GM12872 (cell line): Measurements from ENCODE around the gene CRACDL.

Source experiments
- CTCF ChIP-seq: IDR thresholded peaks from 3 replicates; pipeline ENCODE4 v1.5.1; 2011; ENCODE audit warnings: low read depth, mild to moderate bottlenecking, low read length, moderate library complexity; ENCODE audit not compliant: insufficient read depth

Gene CRACDL

DNA sequence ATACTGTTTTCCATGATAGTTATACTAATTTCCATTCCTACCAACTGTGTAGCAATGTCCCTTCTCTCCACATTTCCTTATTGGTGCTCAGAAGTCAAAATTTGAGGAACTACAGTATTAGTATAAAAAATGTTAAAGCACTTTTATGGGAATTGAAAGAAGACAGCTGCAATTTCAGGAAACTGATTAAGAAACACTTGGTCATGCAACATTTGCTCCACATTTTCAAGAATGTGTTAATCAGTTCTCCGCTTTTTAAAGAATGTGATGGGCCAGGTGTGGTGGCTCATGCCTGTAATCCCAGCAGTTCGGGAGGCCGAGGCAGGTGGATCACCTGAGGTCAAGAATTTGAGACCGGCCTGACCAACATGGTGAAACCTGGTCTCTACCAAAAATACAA is 171.5 kb downstream of the CRACDL start:
- TF ChIP-seq CTCF: no peak

GRCh38 chr2:98763209-98763951 is 172.6 kb downstream of the CRACDL start:
- TF ChIP-seq CTCF: no peak

DNA sequence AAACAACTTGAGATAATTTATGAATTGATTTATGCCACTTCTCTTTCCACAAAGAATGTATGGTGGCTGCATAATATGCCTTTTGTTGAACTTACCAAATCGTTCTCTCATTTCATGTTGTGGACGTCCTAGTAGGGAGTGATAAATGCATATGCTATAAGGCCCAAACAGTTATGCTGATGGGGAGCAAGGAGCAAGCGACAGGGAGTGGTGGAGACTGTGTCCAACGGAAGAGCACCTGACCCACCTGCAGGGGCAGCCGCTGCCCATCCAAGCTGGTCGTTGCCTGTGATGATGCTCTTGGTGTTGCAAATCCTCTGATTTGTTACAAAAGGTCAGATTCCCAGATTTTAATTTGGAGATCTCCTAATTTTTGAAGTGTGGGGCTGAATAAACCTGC is 174.1 kb downstream of the CRACDL start:
- no peak for TF ChIP-seq CTCF

- no peak for TF ChIP-seq CTCF
Measured at GRCh38 chr2:98761267-98761781, 174.7 kb downstream of the CRACDL start.

DNA sequence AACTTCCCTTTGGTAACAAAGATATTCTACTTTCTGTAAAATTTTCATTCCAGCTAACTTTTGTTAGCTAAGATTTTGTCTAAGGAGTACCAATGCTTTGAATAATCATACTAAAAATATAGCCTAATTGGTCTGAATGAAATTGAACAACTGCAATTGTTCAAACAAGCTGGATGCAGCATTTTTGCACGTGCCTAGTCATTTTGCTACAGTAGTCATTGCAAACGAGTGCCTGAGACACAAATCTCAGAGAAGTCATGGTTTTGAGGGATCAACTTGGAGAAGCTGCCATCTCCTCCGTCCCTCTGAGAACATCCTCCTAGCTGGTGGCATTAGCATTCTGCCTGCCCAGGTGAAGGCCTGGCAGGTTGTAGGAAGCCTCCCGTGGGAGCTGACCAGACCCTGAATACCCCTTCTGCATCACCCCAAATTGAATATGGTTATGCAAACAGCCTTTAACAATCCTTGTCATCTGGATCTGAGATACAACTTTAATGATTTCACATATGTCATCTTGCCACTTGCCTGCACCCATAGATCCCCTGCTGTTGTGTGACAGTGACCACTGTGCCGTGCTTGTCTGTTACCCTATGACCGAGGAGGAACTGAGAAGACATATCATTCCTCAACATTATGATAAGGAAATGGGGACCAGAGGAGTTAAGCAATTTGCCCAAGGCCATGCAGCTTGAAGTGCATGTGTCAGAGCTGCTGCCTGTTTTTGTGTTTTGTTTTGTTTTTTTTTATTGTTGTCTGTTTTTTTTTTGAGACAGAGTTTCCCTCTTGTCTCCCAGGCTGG is 176.0 kb downstream of the CRACDL start:
- no peak for TF ChIP-seq CTCF

- no peak for TF ChIP-seq CTCF
Measured at GRCh38 chr2:98759338-98759737, 176.7 kb downstream of the CRACDL start.

GRCh38 chr2:98757904-98758421 is 178.1 kb downstream of the CRACDL start:
- TF ChIP-seq CTCF: no peak
